ENCODE data around the gene PRKAG1. TPM values are rescaled to one million over a fixed set of nuclear protein-coding genes. Genes with fewer than 3 reads are reported as not detected.

Gene PRKAG1
- total RNA-seq, 2 donors from 2014 or later = 53.9 to 55.4 TPM

DNA sequence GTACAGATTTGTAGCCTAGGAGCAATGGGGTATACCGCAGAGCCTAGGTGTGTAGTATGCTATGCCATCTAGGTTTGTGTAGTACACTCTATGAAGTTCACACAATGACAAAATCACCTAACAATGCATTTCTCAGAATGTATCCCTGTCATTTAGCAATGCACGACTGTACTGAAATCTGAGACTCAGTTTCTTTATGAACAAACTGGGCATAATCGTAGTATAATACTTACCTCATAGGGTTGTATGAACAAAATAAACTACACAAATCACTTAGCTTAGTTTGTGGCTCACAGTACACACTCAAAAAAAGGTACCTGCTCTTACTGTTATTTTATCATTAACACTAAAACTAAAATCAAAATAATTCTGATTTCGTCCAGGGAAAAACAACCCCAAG lies 6.9 kb upstream of the PRKAG1 start:
- no peaks in the 10 kb centered on the region for H3K27me3 ChIP-seq (replicated peaks; ENCODE audit: insufficient read depth)
- no peak for DNase-seq (ENCODE audit: low spot score)
- WGBS = 90% methylated on average over 4 of the region's 4 CpGs
- no peak for TF ChIP-seq POLR2A (IDR thresholded peaks at IDR 0.05)
- no peak for TF ChIP-seq POLR2AphosphoS5 (IDR thresholded peaks at IDR 0.05)
- no peak for TF ChIP-seq CTCF (IDR thresholded peaks at IDR 0.05)
- no peak overlapping the region for H3K27ac ChIP-seq
- H3K36me3 ChIP-seq = peaks cover 15 to 27% of the 10 kb centered on the region in 2 donors
- H3K9me3 ChIP-seq = no peaks in the 10 kb centered on the region
- no peak overlapping the region for H3K4me3 ChIP-seq
- no peaks in the 10 kb centered on the region for H3K4me1 ChIP-seq (replicated peaks)
- intact Hi-C loops (cut with DNase I) = no loop called here

DNA sequence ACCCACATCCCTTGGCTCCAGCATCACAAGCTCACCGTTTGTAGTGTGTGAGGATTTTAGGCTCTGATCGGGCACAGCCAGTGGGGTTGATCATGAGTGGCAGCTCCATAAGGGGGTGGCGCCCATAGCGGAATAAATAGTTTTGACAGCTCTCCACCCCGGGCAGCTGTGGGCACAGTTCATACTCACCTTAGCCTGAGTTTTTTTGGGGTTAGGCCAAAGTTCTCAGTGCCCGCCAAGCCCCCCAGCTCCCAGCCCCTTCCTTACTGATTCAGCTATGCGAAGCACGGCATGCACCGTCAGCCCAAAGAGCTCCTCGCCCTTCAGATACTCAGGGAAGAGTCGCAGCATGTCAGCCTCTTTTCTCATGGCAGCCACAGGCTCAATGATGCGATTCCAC lies 6.0 kb upstream of the PRKAG1 start:
- Histone ChIP-seq H3K4me3 (no peak overlapping the region), H3K9me3 (no peaks in the 10 kb centered on the region), H3K27ac (no peak overlapping the region), H3K36me3 (peaks cover 15 to 27% of the 10 kb centered on the region in 2 donors), H3K27me3 (replicated peaks; ENCODE audit: insufficient read depth) (no peaks in the 10 kb centered on the region), H3K4me1 (replicated peaks) (no peaks in the 10 kb centered on the region)
- no peak for DNase-seq (ENCODE audit: low spot score)
- WGBS = 85% methylated on average over 12 of the region's 12 CpGs
- intact Hi-C loops (cut with DNase I) = no loop called here
- no peak for TF ChIP-seq CTCF (IDR thresholded peaks at IDR 0.05)
- no peak for TF ChIP-seq POLR2AphosphoS5 (IDR thresholded peaks at IDR 0.05)
- no peak for TF ChIP-seq POLR2A (IDR thresholded peaks at IDR 0.05)

DNA sequence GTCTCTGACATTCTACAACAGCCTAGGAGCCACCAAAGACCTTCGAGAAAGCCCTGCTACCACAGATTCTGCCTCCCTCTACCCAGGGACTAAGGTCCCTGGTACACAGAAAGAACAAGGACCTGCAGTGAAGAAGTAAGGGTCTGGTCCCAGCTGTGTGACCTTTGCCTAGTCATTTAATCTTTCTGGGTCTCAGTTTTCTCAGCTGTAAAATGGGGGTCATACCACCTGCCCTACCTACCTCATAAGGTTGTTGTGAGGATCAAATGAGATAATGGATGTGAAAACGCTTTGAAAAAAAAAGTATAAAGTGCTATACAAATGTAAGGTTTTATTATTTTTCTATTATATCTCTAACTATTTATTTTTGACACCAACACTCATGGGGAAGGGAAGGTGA lies 5.2 kb upstream of the PRKAG1 start:
- no peak overlapping the region for H3K4me3 ChIP-seq
- DNase-seq (ENCODE audit: low spot score) = no peak
- H3K27ac ChIP-seq = no peak overlapping the region
- no peak for TF ChIP-seq POLR2A (IDR thresholded peaks at IDR 0.05)
- no peak for TF ChIP-seq CTCF (IDR thresholded peaks at IDR 0.05)
- TF ChIP-seq POLR2AphosphoS5 (IDR thresholded peaks at IDR 0.05) = no peak
- H3K9me3 ChIP-seq = no peaks in the 10 kb centered on the region
- H3K4me1 ChIP-seq (replicated peaks) = peaks cover 3% of the 10 kb centered on the region
- peaks cover 15 to 27% of the 10 kb centered on the region in 2 donors for H3K36me3 ChIP-seq
- H3K27me3 ChIP-seq (replicated peaks; ENCODE audit: insufficient read depth) = no peaks in the 10 kb centered on the region
- 84% methylated on average over 2 of the region's 2 CpGs for WGBS
- intact Hi-C loops (cut with DNase I) = no loop called here

DNA sequence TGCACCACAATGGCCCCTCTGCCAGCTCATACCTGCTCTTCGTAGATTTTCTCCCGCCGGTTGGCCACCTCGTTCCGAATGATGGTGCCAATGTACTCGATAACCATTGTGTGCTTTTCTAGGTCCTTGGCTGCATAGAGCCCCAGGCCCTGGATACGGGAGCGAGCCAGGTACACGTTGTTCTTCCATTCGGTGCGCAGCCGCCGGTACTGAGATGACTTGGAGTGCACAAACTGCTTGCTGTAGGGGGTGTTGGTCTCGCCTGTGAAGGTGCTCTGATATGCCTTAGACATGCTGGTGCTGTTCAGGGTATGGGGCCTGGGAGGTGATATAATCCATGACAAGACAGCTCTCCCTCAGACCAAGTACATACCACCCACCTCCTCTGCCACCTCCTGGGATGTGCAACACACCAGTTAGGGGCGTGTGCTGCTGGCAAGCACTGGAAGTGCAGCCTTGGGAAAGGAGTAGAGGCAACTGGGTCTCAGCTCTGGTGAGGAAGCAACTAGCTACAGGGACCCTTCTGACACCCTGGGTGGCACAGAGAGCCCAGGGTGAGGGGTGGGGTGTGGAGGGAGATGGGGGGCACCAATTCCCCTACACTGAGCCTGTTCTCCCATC lies 4.1 kb upstream of the PRKAG1 start:
- H3K27me3 ChIP-seq (replicated peaks; ENCODE audit: insufficient read depth) = no peaks in the 10 kb centered on the region
- peaks cover 11 to 24% of the 10 kb centered on the region in 2 donors for H3K36me3 ChIP-seq
- H3K27ac ChIP-seq = no peak overlapping the region
- H3K4me3 ChIP-seq = no peak overlapping the region
- DNase-seq (ENCODE audit: low spot score) = no peak
- no peaks in the 10 kb centered on the region for H3K9me3 ChIP-seq
- WGBS = 78% methylated on average over 15 of the region's 15 CpGs
- intact Hi-C loops (cut with DNase I) = no loop called here
- TF ChIP-seq POLR2AphosphoS5 (IDR thresholded peaks at IDR 0.05) = no peak
- peaks cover 3% of the 10 kb centered on the region for H3K4me1 ChIP-seq (replicated peaks)

- peaks cover 5 to 11% of the 10 kb centered on the region in 2 donors for H3K36me3 ChIP-seq
Measured at GRCh38 chr12:49021292-49021915, 2.8 kb upstream of the PRKAG1 start.

DNA sequence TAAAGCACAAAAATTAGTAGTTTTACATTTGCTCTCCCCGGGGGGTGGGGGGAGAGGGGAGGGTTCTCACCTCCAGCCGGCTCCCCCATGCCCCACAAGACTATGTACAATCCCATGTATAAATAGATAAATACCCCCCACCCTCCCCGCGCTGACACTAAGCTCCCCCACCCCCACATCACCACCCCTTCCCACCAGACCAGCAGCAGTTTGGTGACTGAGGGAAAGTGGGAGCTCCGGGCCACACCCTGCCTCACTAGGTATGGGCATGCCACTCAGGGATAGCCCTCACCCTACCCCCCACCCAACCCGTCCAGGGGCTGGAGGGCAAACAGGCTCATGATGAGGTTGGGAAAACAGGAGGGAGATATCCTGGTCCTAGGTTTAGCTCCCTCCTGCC lies 1.9 kb upstream of the PRKAG1 start:
- H3K4me1 ChIP-seq (replicated peaks) = peaks cover 3% of the 10 kb centered on the region
- no peaks in the 10 kb centered on the region for H3K9me3 ChIP-seq
- TF ChIP-seq POLR2A (IDR thresholded peaks at IDR 0.05) = no peak
- no peak for TF ChIP-seq CTCF (IDR thresholded peaks at IDR 0.05)
- no peak for TF ChIP-seq POLR2AphosphoS5 (IDR thresholded peaks at IDR 0.05)
- no peak overlapping the region for H3K4me3 ChIP-seq
- H3K36me3 ChIP-seq = peaks cover 0 to 6% of the 10 kb centered on the region in 2 donors
- H3K27me3 ChIP-seq (replicated peaks; ENCODE audit: insufficient read depth) = no peaks in the 10 kb centered on the region
- WGBS = 82% methylated on average over 6 of the region's 6 CpGs
- intact Hi-C loops (cut with DNase I) = no loop called here
- no peak for DNase-seq (ENCODE audit: low spot score)
- H3K27ac ChIP-seq = no peak overlapping the region

More at GRCh38 chr12:49021292-49021915, 2.8 kb upstream of the PRKAG1 start:
- intact Hi-C loops (cut with DNase I) = no loop called here
- TF ChIP-seq POLR2AphosphoS5 (IDR thresholded peaks at IDR 0.05) = no peak
- DNase-seq (ENCODE audit: low spot score) = no peak
- 82% methylated on average over 11 of the region's 11 CpGs for WGBS
- H3K4me3 ChIP-seq = no peak overlapping the region
- no peaks in the 10 kb centered on the region for H3K27me3 ChIP-seq (replicated peaks; ENCODE audit: insufficient read depth)
- no peak overlapping the region for H3K27ac ChIP-seq
- no peaks in the 10 kb centered on the region for H3K9me3 ChIP-seq
- H3K4me1 ChIP-seq (replicated peaks) = peaks cover 3% of the 10 kb centered on the region
